Lung microvascular endothelial cell (primary cell): ENCODE results near the gene RPL34. TPM values are rescaled to one million over a fixed set of nuclear protein-coding genes. Genes with fewer than 3 reads are reported as not detected.

Source experiments
- DNase-seq, 2 donors: peaks; one replicate each; pipeline versions ENCODE4 v3.0.0 to v3.0.0-alpha.2; 2010; ENCODE audit warnings: low read depth in 2 of 2
- total RNA-seq: library from RNA; depleted of rRNA; stranded (reverse); fragments of >200 nt; gene quantifications from 2 replicates; pipeline ENCODE4 v1.2.1, GENCODE V29; 2014

Gene RPL34
- total RNA-seq, 1 donor from 2014 or later, result 951 TPM

- no peak for DNase-seq
Measured at GRCh38 chr4:108624263-108625056, 4.1 kb downstream of the RPL34 start.

- no peak for DNase-seq
Measured at GRCh38 chr4:108626056-108626455, 5.7 kb downstream of the RPL34 start.

DNA sequence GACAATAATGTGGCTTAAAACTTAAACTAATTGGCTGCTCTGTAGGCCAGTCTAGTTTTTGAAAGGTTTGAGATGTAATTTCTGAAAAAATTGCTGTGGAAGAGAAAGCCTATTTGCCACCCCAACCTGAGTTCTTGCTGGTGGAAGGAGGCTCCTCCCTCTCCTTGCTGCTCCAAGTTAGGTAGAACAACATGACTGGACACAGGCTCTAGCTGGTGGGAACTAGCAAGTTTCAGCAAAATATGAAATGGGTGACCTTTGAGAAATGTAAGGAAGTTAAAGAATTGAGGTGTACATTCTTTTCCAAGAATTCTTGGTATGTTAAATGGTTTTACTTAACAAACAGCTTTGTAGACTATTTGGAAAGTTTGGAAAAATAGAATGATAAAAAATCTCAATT, 8.0 kb downstream of the RPL34 start:
- no peak for DNase-seq

DNA sequence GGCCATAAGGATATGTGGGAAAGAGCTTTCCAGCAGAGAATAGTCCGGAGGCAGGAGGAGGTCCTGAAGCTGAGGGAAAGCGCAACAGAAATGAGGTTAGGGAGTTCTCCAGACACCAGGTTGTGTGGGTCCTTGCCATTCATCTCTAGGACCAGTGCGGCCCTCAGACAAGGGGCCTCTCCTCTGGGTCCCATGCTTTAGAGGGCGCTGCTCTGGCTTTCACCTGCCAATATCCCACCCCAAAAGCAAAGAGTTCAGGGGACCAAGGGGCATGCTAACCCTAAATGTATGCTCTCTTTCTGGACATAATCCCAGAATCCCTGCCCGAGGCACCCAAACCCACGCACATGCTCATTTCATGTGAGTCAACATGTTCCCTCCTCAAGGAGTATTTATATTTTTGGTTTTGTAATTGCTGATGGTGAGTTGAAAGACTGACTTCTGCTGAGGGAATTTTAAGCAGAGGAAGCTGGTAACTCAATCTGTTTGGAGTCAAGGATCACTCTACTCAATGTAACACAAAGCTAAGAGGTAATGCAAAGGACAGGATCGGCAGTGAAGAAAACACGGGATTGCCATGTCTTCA, 14.8 kb downstream of the RPL34 start:
- DNase-seq, result no peak

DNA sequence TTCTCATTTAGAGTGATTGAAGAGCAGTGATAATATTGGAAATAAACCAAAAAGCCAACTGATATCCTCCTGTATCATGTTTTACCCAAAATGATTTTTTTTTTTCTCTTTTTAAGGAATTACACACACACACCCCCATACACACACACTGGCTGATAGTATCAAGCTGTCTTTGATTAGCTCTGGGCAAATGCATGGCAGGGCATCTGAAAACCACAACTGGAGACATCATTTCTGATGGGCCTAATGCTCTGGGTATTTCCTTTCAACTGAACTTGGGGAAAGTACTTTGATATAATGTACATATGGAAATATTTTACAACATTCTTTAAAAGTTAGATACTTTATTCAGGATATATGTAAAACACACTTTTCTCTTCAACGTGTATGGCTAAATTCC, 15.9 kb downstream of the RPL34 start:
- DNase-seq, result no peak

DNA sequence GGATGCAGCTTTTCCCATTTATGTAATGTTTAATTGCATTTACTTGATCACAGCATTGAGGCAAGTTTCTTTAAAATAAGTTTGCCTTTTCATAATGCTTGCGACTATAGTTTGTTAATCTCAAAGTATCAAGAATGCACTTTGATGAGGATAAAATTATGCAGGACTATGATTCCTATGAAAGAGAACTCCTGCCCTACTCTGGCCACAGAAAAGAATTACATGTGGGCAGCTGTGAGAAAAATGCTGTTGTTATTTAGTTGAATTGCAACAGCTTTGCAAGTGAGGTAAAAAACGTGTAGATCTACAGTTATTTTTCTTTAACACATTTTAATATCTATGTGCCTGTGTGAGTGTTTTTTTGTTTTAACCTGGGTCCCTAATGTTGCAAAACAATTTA, 17.5 kb downstream of the RPL34 start:
- peak in 1 of 2 donors; percentile 29 for DNase-seq

DNA sequence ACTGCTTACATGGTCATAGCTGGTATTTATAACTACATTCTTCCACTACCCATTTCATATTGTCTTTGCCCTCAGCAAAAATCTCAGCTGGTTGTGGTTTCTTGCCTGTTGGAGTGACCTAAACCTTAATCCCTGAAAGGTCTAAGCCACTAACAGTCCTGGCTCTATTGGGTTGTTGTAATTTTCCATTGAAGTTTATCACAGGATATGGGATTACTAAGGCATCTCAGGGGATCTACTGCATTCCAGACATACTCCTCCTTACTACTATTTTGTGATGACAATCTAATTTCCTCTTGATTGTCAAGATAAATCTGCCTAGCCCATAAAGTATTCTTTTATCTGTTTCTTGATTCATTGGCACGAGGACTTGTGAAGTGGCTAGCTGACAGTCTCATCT, 23.9 kb downstream of the RPL34 start:
- DNase-seq, result peak; percentile 22 to 59

DNA sequence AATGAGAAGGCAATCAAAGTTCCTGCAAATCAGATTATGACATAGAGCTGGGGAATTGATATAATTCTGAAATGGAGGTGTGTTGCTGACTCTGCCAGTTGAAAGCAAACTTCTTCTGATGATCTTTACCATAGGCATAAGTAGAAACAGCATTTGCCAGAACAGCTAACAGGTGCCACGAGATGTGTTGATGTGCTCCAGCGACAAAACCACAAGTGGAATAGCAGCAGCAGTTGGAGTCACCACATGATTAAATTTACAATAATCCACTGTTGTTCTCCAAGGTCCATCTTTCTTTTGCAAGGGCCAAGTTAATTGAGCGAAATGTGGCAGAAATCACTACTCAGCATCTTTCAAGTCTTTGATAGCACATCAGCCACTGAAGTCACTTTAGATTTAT, 26.3 kb downstream of the RPL34 start:
- no peak for DNase-seq

- DNase-seq, result no peak
Measured at GRCh38 chr4:108649863-108650211, 29.5 kb downstream of the RPL34 start.

DNA sequence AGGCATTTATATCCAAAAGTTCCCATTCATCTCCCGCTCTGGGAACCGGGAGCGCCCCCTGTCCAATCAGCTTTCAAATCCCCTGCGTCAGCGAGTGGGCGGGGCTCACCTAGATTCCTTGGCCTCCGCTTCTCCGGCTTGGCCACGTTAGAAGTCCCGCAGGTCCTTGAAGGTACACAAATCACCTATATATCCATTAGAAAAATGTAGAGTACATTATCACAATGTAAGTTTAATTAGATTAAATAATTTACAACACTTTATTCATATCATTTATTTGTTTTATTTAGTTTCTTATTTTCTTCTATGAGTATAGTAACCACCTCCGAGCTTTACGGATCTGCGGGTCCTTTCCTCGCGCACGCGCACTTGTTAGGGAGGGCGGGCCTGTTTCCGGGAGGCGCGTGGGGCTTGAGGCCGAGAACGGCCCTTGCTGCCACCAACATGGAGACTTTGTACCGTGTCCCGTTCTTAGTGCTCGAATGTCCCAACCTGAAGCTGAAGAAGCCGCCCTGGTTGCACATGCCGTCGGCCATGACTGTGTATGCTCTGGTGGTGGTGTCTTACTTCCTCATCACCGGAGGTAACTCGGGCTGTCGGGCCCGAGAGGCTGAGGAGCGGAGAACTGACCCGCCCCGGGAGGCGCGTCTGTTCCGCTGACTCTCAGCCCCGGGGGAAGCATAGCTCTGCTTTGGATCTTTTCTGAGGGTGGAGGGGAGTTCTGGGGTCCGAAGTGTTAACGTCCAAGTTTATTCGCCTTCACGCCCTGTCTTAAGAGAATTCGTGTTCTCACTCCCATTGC, 30.0 kb downstream of the RPL34 start, which contains the start of gene OSTC:
Gene OSTC, plus strand, starts transcription at position 388 of the 802 bp plus-strand sequence. Its CDS starts 57 bp downstream, at position 445.
- DNase-seq, result peak; percentile 98

- DNase-seq, result peak; percentile 65 to 74
Measured at GRCh38 chr4:108651014-108651791, 30.8 kb downstream of the RPL34 start.

DNA sequence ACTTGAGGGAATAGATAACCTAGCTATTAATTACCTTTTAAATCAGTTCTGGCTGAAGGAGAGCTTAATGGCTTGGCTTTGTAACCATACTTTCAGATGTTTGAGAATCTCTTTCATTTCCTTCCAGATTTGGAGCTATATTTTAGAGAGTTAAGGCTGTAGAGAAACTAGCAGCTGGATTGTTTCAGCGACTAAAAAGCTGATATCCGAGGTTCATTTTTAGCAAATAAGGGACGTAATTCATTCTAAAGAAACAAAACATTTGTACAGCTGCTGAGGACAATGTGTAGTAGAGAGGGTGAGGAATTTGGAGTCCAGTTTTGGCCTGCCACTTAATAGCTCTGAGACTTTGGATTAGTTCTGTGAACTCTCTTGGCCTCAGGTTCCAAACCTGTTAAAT, 42.3 kb downstream of the RPL34 start:
- no peak for DNase-seq

DNA sequence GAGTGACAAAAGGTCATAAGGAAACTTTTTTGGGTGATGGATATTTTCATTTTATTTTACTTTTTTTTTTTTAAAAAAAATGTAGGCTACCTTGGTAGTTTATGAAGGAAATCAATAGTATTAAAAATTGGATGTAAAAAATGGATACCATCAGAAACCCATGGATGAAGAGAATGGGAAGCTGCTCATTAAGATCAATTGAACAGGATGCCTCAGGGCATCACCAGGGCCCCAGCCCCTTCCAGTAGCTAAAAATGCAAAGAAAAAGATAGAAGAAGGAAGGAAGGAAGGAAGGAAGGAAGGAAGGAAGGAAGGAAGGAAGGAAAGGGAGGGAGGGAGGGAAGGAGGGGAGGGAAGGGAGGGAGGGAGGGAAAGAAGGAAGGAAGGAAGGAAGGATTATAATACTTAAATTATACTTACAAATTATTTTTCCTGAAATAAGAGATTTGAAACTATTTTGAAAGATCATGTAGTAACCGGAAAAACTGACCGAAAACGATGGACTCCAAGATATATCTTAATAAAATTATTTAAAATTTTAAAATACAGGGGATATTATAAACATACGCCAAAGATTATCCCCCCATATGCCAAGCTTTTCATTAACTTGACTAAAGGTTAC, 54.1 kb downstream of the RPL34 start:
- DNase-seq, result no peak

Other genes with a start within 250 kb of the RPL34 start
- gene OSTC, start 30.0 kb downstream of the RPL34 start, total RNA-seq, result 190 and 221 TPM in 2 replicates
- gene ETNPPL, start 142.5 kb downstream of the RPL34 start, total RNA-seq, result not detected in 2 replicates